OCI-LY3 (cell line): ENCODE measurements around the gene CLIP2.
A peak's percentile ranks its signal among the peaks of the same experiment; 100 is the strongest.

Experiments used
- H2AFZ ChIP-seq: fragments of 200-600, 300-600 bp; shearing (Covaris generic); 2 replicates; pipeline ENCODE4 v1.6.0; 2014; ENCODE audit warnings: antibody characterized with exemption, low read depth, low read length
- H3K27ac ChIP-seq: fragments of 200-600, 300-600 bp; sonication (generic); 2 replicates; pipeline ENCODE4 v1.5.1; 2014; ENCODE audit warnings: mild to moderate bottlenecking, low read length, moderate library complexity, mixed read lengths
- H3K27me3 ChIP-seq: fragments of 200-600, 300-600 bp; sonication (generic); 2 replicates; pipeline ENCODE4 v1.6.1; 2014; ENCODE audit warnings: low read depth, low read length, mixed read lengths
- H3K36me3 ChIP-seq: fragments of 200-600, 300-600 bp; sonication (generic); replicated peaks from 2 replicates; pipeline ENCODE3; 2014; ENCODE audit warnings: low read depth, low read length, mixed read lengths
- H3K4me1 ChIP-seq: fragments of 300-600, 200-600 bp; sonication (generic); 2 replicates; pipeline ENCODE4 v1.6.1; 2014; ENCODE audit warnings: low read length, mixed read lengths
- H3K4me2 ChIP-seq: fragments of 200-600, 300-600 bp; sonication (generic); 2 replicates; pipeline ENCODE4 v1.6.1; 2014; ENCODE audit warnings: low read length, mixed read lengths
- H3K4me3 ChIP-seq: fragments of 300-600, 200-600 bp; sonication (generic); 2 replicates; pipeline ENCODE4 v1.5.1; 2014; ENCODE audit warnings: antibody characterized with exemption, mild to moderate bottlenecking, low read length, moderate library complexity
- H3K79me2 ChIP-seq: fragments of 300-600, 200-600 bp; shearing (Covaris generic); 2 replicates; pipeline ENCODE4 v1.6.1; 2014; ENCODE audit warnings: mild to moderate bottlenecking, low read length, mixed read lengths
- H3K9ac ChIP-seq: fragments of 300-600, 200-600 bp; shearing (Covaris generic); 2 replicates; pipeline ENCODE4 v1.6.0; 2014; ENCODE audit warnings: mild to moderate bottlenecking, low read length, moderate library complexity
- H3K9me3 ChIP-seq: fragments of 200-600, 300-600 bp; shearing (Covaris generic); 2 replicates; pipeline ENCODE4 v1.6.1; 2014; ENCODE audit warnings: low read length, mixed read lengths; ENCODE audit not compliant: insufficient read depth
- H4K20me1 ChIP-seq: fragments of 200-600, 300-600 bp; sonication (generic); 2 replicates; pipeline ENCODE4 v1.6.1; 2016; ENCODE audit warnings: low read length, mixed read lengths; ENCODE audit not compliant: insufficient read depth
- CTCF ChIP-seq: fragments of 200-600, 300-600 bp; sonication (generic); IDR thresholded peaks from 2 replicates; pipeline ENCODE4 v1.5.1; 2014; ENCODE audit warnings: antibody characterized with exemption, low read length, low read depth
- EZH2phosphoT487 ChIP-seq: fragments of 200-600 bp; shearing (Covaris generic); IDR thresholded peaks from 2 replicates; pipeline ENCODE4 v1.6.1; 2018; ENCODE audit warnings: antibody characterized with exemption, mixed run types, low read depth

CLIP2 gene

GRCh38 chr7:74300926-74301325 is 11.7 kb downstream of the CLIP2 start:
- no peak overlapping the region for H2AFZ ChIP-seq

GRCh38 chr7:74302745-74303221 is 13.6 kb downstream of the CLIP2 start:
- no peak overlapping the region for H2AFZ ChIP-seq
- H4K20me1 ChIP-seq, result peaks cover 43% of the 10 kb centered on the region
- no peak overlapping the region for H3K9ac ChIP-seq
- peaks cover 14% of the 10 kb centered on the region for H3K4me1 ChIP-seq
- H3K4me3 ChIP-seq, result no peak overlapping the region
- H3K79me2 ChIP-seq, result peaks cover 62% of the 10 kb centered on the region
- no peaks in the 10 kb centered on the region for H3K9me3 ChIP-seq
- no peak overlapping the region for H3K27ac ChIP-seq
- no peaks in the 10 kb centered on the region for H3K27me3 ChIP-seq
- TF ChIP-seq EZH2phosphoT487, result no peak
- TF ChIP-seq CTCF, result no peak
- no peak overlapping the region for H3K4me2 ChIP-seq
- H3K36me3 ChIP-seq, result peaks cover under 1% of the 10 kb centered on the region

More at GRCh38 chr7:74300926-74301325, 11.7 kb downstream of the CLIP2 start:
- Histone ChIP-seq H3K9me3 (no peaks in the 10 kb centered on the region), H3K27ac (no peak overlapping the region), H3K4me3 (no peak overlapping the region), H3K36me3 (peaks cover 4% of the 10 kb centered on the region), H3K27me3 (no peaks in the 10 kb centered on the region), H3K79me2 (peaks cover 59% of the 10 kb centered on the region), H3K4me1 (peaks cover 1% of the 10 kb centered on the region; the same call in 1 of the 2 replicates), H3K4me2 (no peak overlapping the region), H3K9ac (no peak overlapping the region), H4K20me1 (peaks cover 39% of the 10 kb centered on the region)
- TF ChIP-seq EZH2phosphoT487, result no peak

GRCh38 chr7:74304550-74304949 is 15.3 kb downstream of the CLIP2 start:
- no peaks in the 10 kb centered on the region for H3K9me3 ChIP-seq
- H3K4me1 ChIP-seq, result peaks cover 14% of the 10 kb centered on the region
- peaks cover 56% of the 10 kb centered on the region for H3K79me2 ChIP-seq
- H3K9ac ChIP-seq, result no peak overlapping the region
- no peak for TF ChIP-seq CTCF
- peaks cover 39% of the 10 kb centered on the region for H4K20me1 ChIP-seq
- H3K36me3 ChIP-seq, result peaks cover 6% of the 10 kb centered on the region
- H3K27me3 ChIP-seq, result no peaks in the 10 kb centered on the region
- no peak overlapping the region for H2AFZ ChIP-seq
- H3K4me2 ChIP-seq, result no peak overlapping the region
- H3K4me3 ChIP-seq, result no peak overlapping the region
- no peak overlapping the region for H3K27ac ChIP-seq

- no peak for TF ChIP-seq EZH2phosphoT487
- no peak for TF ChIP-seq CTCF
- peak overlapping the region; percentile 56 for H3K4me2 ChIP-seq
- no peak overlapping the region for H3K27ac ChIP-seq
- H2AFZ ChIP-seq, result no peak overlapping the region
- peak overlapping the region; percentile 22; the same call in 1 of the 2 replicates for H3K4me3 ChIP-seq
- H3K79me2 ChIP-seq, result peaks cover 46% of the 10 kb centered on the region
- H3K4me1 ChIP-seq, result peaks cover 14% of the 10 kb centered on the region
- H3K9me3 ChIP-seq, result no peaks in the 10 kb centered on the region
- peaks cover 6% of the 10 kb centered on the region for H3K36me3 ChIP-seq
- no peaks in the 10 kb centered on the region for H3K27me3 ChIP-seq
- no peak overlapping the region for H3K9ac ChIP-seq
- peaks cover 34% of the 10 kb centered on the region for H4K20me1 ChIP-seq
Observed at GRCh38 chr7:74306004-74306729, 17.0 kb downstream of the CLIP2 start.
